SU-DHL-6 (cell line): ENCODE data around the gene FAM110D.

ENCODE experiments used
- H2AFZ ChIP-seq: fragments of 200-600 bp; sonication (generic); 2 replicates; pipeline ENCODE4 v1.6.1; 2014; ENCODE audit warnings: low read depth, mild to moderate bottlenecking, moderate library complexity, mixed read lengths, antibody characterized with exemption, low read length; ENCODE audit not compliant: severe bottlenecking
- H3F3A ChIP-seq: fragments of 200-600 bp; shearing (Covaris generic); 2 replicates; pipeline ENCODE4 v1.6.0; 2016; ENCODE audit warnings: antibody characterized with exemption, mild to moderate bottlenecking; ENCODE audit not compliant: insufficient read depth
- H3K27ac ChIP-seq: fragments of 200-600 bp; sonication (generic); 2 replicates; pipeline ENCODE4 v1.5.1; 2016; ENCODE audit warnings: low read depth, mild to moderate bottlenecking, low read length, moderate library complexity, mixed read lengths
- H3K27me3 ChIP-seq: fragments of 200-600 bp; sonication (generic), shearing (Covaris generic); 2 replicates; pipeline ENCODE4 v1.6.0; 2014; ENCODE audit warnings: mild to moderate bottlenecking, low read length
- H3K36me3 ChIP-seq: fragments of 200-600 bp; sonication (generic); 2 replicates; pipeline ENCODE4 v1.6.1; 2014; ENCODE audit warnings: mild to moderate bottlenecking, low read length, mixed read lengths
- H3K4me2 ChIP-seq: fragments of 300-600, 200-600 bp; shearing (Covaris generic), sonication (generic); 2 replicates; pipeline ENCODE4 v1.6.0; 2014; ENCODE audit warnings: low read length, low read depth, mild to moderate bottlenecking; ENCODE audit not compliant: poor library complexity, severe bottlenecking
- H3K4me3 ChIP-seq: fragments of 200-600 bp; sonication (generic); 2 replicates; pipeline ENCODE4 v1.5.1; 2014; ENCODE audit warnings: antibody characterized with exemption, low read length, mild to moderate bottlenecking, mixed read lengths; ENCODE audit not compliant: insufficient read depth, poor library complexity, severe bottlenecking
- H3K79me2 ChIP-seq: fragments of 200-600 bp; sonication (generic); 2 replicates; pipeline ENCODE4 v1.6.1; 2014; ENCODE audit warnings: mild to moderate bottlenecking, low read length, moderate library complexity; ENCODE audit not compliant: insufficient read depth
- H3K9ac ChIP-seq: fragments of 200-600 bp; sonication (generic); 2 replicates; pipeline ENCODE4 v1.7.0; 2014; ENCODE audit warnings: mild to moderate bottlenecking, low read length
- H3K9me2 ChIP-seq: fragments of 200-600 bp; sonication (generic); replicated peaks from 2 replicates; pipeline ENCODE4 v1.6.1; 2014; ENCODE audit warnings: low read length; ENCODE audit not compliant: insufficient read depth
- H3K9me3 ChIP-seq: fragments of 200-600 bp; sonication (generic); 2 replicates; pipeline ENCODE4 v1.6.1; 2014; ENCODE audit warnings: low read length, mixed read lengths; ENCODE audit not compliant: insufficient read depth
- H4K20me1 ChIP-seq: fragments of 200-600 bp; sonication (generic); 2 replicates; pipeline ENCODE4 v1.6.1; 2014; ENCODE audit warnings: low read depth, mild to moderate bottlenecking, antibody characterized with exemption, low read length, moderate library complexity, mixed read lengths
- EZH2phosphoT487 ChIP-seq: fragments of 200-600 bp; sonication (generic), shearing (Covaris generic); conservative IDR thresholded peaks from 2 replicates; pipeline ENCODE4 v1.6.1; 2018; ENCODE audit warnings: mild to moderate bottlenecking, antibody characterized with exemption, low read length, moderate library complexity, mixed read lengths
- TF ChIP-seq, protein P1 (sequence below): fragments of 200-600 bp; sonication (generic); IDR thresholded peaks from one replicate; pipeline ENCODE4 v1.5.1; 2017; ENCODE audit warnings: antibody characterized with exemption, mild to moderate bottlenecking, low read length, moderate library complexity; ENCODE audit not compliant: insufficient read depth, poor library complexity, severe bottlenecking

Gene FAM110D

DNA sequence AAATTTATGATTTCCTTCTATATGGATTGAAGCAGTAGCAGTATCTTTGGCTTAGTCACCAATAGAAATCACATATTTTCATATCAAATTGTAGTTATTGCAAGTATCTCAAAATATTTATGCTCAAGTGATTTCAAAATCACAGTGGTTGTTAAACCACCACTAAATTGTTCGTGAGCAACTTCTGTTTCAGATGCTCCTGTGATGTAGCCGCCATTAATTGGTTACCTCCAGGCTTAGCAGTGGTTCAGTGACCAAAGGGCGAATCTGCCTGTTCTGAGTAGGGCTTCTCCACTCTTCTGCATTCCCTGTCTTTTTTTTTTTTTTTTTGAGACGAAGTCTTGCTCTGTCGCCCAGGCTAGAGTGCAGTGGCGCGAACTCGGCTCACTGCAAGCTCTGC lies 16.5 kb downstream of the FAM110D start:
- Histone ChIP-seq H2AFZ (no peak overlapping the region), H4K20me1 (no peaks in the 10 kb centered on the region), H3K9ac (no peak overlapping the region), H3K9me2 (no peaks in the 10 kb centered on the region), H3K27ac (no peak overlapping the region), H3K27me3 (no peaks in the 10 kb centered on the region), H3K79me2 (peaks cover 6% of the 10 kb centered on the region), H3K4me2 (no peak overlapping the region), H3K9me3 (no peaks in the 10 kb centered on the region), H3K4me3 (no peak overlapping the region), H3F3A (0 out of 2 replicates have a peak, but pooled peaks cover 6% of the 10 kb centered on the region), H3K36me3 (no peaks in the 10 kb centered on the region)
- TF ChIP-seq EZH2phosphoT487: no peak
- TF ChIP-seq, protein P1, sequence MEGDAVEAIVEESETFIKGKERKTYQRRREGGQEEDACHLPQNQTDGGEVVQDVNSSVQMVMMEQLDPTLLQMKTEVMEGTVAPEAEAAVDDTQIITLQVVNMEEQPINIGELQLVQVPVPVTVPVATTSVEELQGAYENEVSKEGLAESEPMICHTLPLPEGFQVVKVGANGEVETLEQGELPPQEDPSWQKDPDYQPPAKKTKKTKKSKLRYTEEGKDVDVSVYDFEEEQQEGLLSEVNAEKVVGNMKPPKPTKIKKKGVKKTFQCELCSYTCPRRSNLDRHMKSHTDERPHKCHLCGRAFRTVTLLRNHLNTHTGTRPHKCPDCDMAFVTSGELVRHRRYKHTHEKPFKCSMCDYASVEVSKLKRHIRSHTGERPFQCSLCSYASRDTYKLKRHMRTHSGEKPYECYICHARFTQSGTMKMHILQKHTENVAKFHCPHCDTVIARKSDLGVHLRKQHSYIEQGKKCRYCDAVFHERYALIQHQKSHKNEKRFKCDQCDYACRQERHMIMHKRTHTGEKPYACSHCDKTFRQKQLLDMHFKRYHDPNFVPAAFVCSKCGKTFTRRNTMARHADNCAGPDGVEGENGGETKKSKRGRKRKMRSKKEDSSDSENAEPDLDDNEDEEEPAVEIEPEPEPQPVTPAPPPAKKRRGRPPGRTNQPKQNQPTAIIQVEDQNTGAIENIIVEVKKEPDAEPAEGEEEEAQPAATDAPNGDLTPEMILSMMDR: no peak

DNA sequence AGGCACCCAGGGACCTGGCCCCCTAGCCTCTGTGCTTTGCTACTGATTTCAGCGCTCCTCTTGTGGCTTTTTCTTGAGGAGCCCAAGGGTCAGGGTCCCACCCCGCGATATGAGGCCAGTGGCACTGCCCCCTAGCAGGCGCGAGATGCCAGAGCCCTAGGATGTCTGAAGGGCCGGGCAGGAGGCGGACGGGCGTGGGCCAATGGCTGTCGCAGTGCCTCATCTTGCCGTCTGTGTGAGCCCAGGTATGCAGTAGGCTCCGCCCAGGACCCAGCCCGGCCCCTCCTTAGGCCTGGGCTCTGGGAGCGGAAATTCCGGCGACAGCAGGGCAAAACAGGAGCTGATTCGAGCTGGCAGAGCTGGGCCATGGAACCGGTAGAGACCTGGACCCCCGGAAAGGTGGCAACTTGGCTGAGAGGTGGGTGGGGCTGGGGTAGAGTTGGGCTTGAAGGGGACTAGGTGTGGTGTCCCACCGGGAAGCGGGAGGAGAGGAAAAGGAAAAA lies 18.4 kb downstream of the FAM110D start, which contains the start of gene CNKSR1:
Gene CNKSR1, plus strand, starts transcription at position 310 of the 503 bp plus-strand sequence. Its CDS starts 57 bp downstream, at position 367.
- H3K36me3 ChIP-seq: no peaks in the 10 kb centered on the region
- H3K27me3 ChIP-seq: no peaks in the 10 kb centered on the region
- no peak within 1 kb of the TSS for H2AFZ ChIP-seq
- no peak within 1 kb of the TSS for H3K27ac ChIP-seq
- no peak within 1 kb of the TSS for H3K4me3 ChIP-seq
- 0 out of 2 replicates have a peak, but pooled peaks cover 6% of the 10 kb centered on the region for H3F3A ChIP-seq
- TF ChIP-seq, protein P1: no peak
- no peak for TF ChIP-seq EZH2phosphoT487
- H3K9me2 ChIP-seq: no peaks in the 10 kb centered on the region
- no peaks in the 10 kb centered on the region for H3K9me3 ChIP-seq
- no peaks in the 10 kb centered on the region for H3K79me2 ChIP-seq
- no peak within 1 kb of the TSS for H3K4me2 ChIP-seq
- H3K9ac ChIP-seq: no peak within 1 kb of the TSS
- no peaks in the 10 kb centered on the region for H4K20me1 ChIP-seq

DNA sequence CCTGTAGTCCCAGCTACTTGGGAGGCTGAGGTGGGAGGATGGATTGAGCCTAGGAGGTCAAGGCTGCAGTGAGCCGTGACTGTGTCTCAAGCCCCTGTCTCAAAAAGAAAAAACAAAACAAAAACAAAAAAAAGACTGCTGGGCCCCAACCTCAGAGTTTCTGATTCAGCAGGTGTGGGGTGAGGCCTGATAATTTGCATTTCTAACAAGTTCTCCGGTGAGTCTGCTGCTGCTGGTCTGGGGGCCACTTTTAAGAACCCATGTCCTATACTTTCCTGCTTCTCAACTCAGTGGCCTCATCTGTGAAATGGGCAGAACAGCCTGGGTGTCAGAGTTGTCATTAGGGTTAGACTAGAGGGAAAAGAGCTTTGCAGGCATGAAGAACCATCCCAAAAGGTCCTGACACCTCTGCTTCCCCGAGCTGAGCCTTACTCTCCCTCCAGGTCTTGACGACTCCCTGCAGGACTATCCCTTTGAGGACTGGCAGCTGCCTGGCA lies 21.2 kb downstream of the FAM110D start:
- Histone ChIP-seq H3K9me3 (no peaks in the 10 kb centered on the region), H3K9me2 (no peaks in the 10 kb centered on the region), H2AFZ (no peak overlapping the region), H3K4me3 (no peak overlapping the region), H3F3A (no peaks in the 10 kb centered on the region), H3K27me3 (no peaks in the 10 kb centered on the region), H3K36me3 (no peaks in the 10 kb centered on the region), H3K27ac (no peak overlapping the region), H3K4me2 (no peak overlapping the region), H4K20me1 (no peaks in the 10 kb centered on the region), H3K79me2 (no peaks in the 10 kb centered on the region), H3K9ac (no peak overlapping the region)
- TF ChIP-seq, protein P1: no peak
- no peak for TF ChIP-seq EZH2phosphoT487
